ENCODE results near the gene PLEK2.
"Not testable (repeated sequence)": the region's sequence is repeated elsewhere in the genome, so short reads cannot be mapped to it uniquely, and the experiment has no call there.

Gene PLEK2

GRCh38 chr14:67429510-67430205 is 17.7 kb upstream of the PLEK2 start:
- in situ Hi-C loops (cut with HindIII; ENCODE audit: low sequenced_read_pairs), result loop anchor here (25.0 kb wide), 1 partner anchor 183 kb away; the partner anchor contains the start of genes ARG2 and PIGH

- in situ Hi-C loops (cut with HindIII; ENCODE audit: low sequenced_read_pairs), result loop anchor here (25.0 kb wide), 1 partner anchor 184 kb away; the partner anchor contains the start of genes ARG2 and PIGH
Observed at GRCh38 chr14:67428501-67429031, 16.6 kb upstream of the PLEK2 start.

GRCh38 chr14:67426983-67427606 is 15.1 kb upstream of the PLEK2 start:
- in situ Hi-C loops (cut with HindIII; ENCODE audit: low sequenced_read_pairs), result loop anchor here (25.0 kb wide), 1 partner anchor 185 kb away; the partner anchor contains the start of genes ARG2 and PIGH

GRCh38 chr14:67426161-67426560 is 14.2 kb upstream of the PLEK2 start:
- in situ Hi-C loops (cut with HindIII; ENCODE audit: low sequenced_read_pairs), result loop anchor here (25.0 kb wide), 1 partner anchor 186 kb away; the partner anchor contains the start of genes ARG2 and PIGH

GRCh38 chr14:67425608-67426007 is 13.6 kb upstream of the PLEK2 start:
- in situ Hi-C loops (cut with HindIII; ENCODE audit: low sequenced_read_pairs), result loop anchor here (25.0 kb wide), 1 partner anchor 187 kb away; the partner anchor contains the start of genes ARG2 and PIGH

GRCh38 chr14:67424539-67424938 is 12.6 kb upstream of the PLEK2 start:
- in situ Hi-C loops (cut with HindIII; ENCODE audit: low sequenced_read_pairs), result no loop called here

GRCh38 chr14:67423424-67423823 is 11.5 kb upstream of the PLEK2 start:
- in situ Hi-C loops (cut with HindIII; ENCODE audit: low sequenced_read_pairs), result no loop called here

GRCh38 chr14:67421356-67422224 is 9.6 kb upstream of the PLEK2 start:
- in situ Hi-C loops (cut with HindIII; ENCODE audit: low sequenced_read_pairs), result no loop called here

- in situ Hi-C loops (cut with HindIII; ENCODE audit: low sequenced_read_pairs), result no loop called here
Observed at GRCh38 chr14:67420102-67420739, 8.3 kb upstream of the PLEK2 start.

GRCh38 chr14:67418401-67419191 is 6.6 kb upstream of the PLEK2 start:
- in situ Hi-C loops (cut with HindIII; ENCODE audit: low sequenced_read_pairs), result no loop called here

- in situ Hi-C loops (cut with HindIII; ENCODE audit: low sequenced_read_pairs), result no loop called here
Observed at GRCh38 chr14:67417633-67418032, 5.7 kb upstream of the PLEK2 start.

- in situ Hi-C loops (cut with HindIII; ENCODE audit: low sequenced_read_pairs), result no loop called here
Observed at GRCh38 chr14:67416810-67417209, 4.8 kb upstream of the PLEK2 start.

GRCh38 chr14:67416085-67416484 is 4.1 kb upstream of the PLEK2 start:
- in situ Hi-C loops (cut with HindIII; ENCODE audit: low sequenced_read_pairs), result no loop called here

GRCh38 chr14:67415610-67416009 is 3.6 kb upstream of the PLEK2 start:
- in situ Hi-C loops (cut with HindIII; ENCODE audit: low sequenced_read_pairs), result not testable (repeated sequence)

- in situ Hi-C loops (cut with HindIII; ENCODE audit: low sequenced_read_pairs), result no loop called here
Observed at GRCh38 chr14:67413806-67414769, 2.1 kb upstream of the PLEK2 start.

GRCh38 chr14:67411370-67411769 is 595 bp downstream of the PLEK2 start:
- in situ Hi-C loops (cut with HindIII; ENCODE audit: low sequenced_read_pairs), result no loop called here

- in situ Hi-C loops (cut with HindIII; ENCODE audit: low sequenced_read_pairs), result no loop called here
Observed at GRCh38 chr14:67410313-67410712, 1.7 kb downstream of the PLEK2 start.

GRCh38 chr14:67409461-67409860 is 2.5 kb downstream of the PLEK2 start:
- in situ Hi-C loops (cut with HindIII; ENCODE audit: low sequenced_read_pairs), result no loop called here
